ENCODE results near the gene PCDHA6.
"Not testable (repeated sequence)": the region's sequence is repeated elsewhere in the genome, so short reads cannot be mapped to it uniquely, and the experiment has no call there.

Gene PCDHA6

GRCh38 chr5:140801494-140801841, 26.3 kb upstream of the PCDHA6 start:
- DNase-seq (no peak), ATAC-seq (replicated peaks) (no peak)
- Mint-ChIP-seq H3K4me3 (no peak overlapping the region), H3K27ac (no peak overlapping the region), H3K27me3 (peaks cover 21 to 29% of the 10 kb centered on the region in 2 donors), H3K4me1 (ENCODE audit: low read depth in 2 of 2) (no peaks in the 10 kb centered on the region), H3K9me3 (peaks cover 0 to 6% of the 10 kb centered on the region in 2 donors), H3K36me3 (ENCODE audit: insufficient read depth) (peaks cover 3% of the 10 kb centered on the region)

GRCh38 chr5:140802381-140802780, 25.4 kb upstream of the PCDHA6 start:
- not testable (repeated sequence) for ATAC-seq (replicated peaks); H3K36me3 Mint-ChIP-seq (ENCODE audit: insufficient read depth); H3K4me3 Mint-ChIP-seq; H3K27ac Mint-ChIP-seq; H3K9me3 Mint-ChIP-seq; H3K4me1 Mint-ChIP-seq (ENCODE audit: low read depth in 2 of 2); DNase-seq
- peaks cover 25 to 29% of the 10 kb centered on the region in 2 donors for H3K27me3 Mint-ChIP-seq

- DNase-seq (no peak), ATAC-seq (replicated peaks) (no peak)
- H3K4me1 Mint-ChIP-seq (ENCODE audit: low read depth in 2 of 2) = no peaks in the 10 kb centered on the region
- peaks cover 0 to 6% of the 10 kb centered on the region in 2 donors for H3K9me3 Mint-ChIP-seq
- no peak overlapping the region for H3K27ac Mint-ChIP-seq
- H3K36me3 Mint-ChIP-seq (ENCODE audit: insufficient read depth) = peaks cover 3% of the 10 kb centered on the region
- no peak overlapping the region for H3K4me3 Mint-ChIP-seq
- peaks cover 25 to 29% of the 10 kb centered on the region in 2 donors for H3K27me3 Mint-ChIP-seq
These were observed 24.9 kb upstream of the PCDHA6 start for GRCh38 chr5:140802781-140803271.

- peaks cover 0 to 6% of the 10 kb centered on the region in 2 donors for H3K9me3 Mint-ChIP-seq
- ATAC-seq (replicated peaks) (no peak), DNase-seq (no peak)
- H3K27me3 Mint-ChIP-seq = peaks cover 22 to 25% of the 10 kb centered on the region in 2 donors
- peaks cover 3% of the 10 kb centered on the region for H3K36me3 Mint-ChIP-seq (ENCODE audit: insufficient read depth)
- H3K27ac Mint-ChIP-seq = no peak within 1 kb of the TSS
- H3K4me1 Mint-ChIP-seq (ENCODE audit: low read depth in 2 of 2) = no peaks in the 10 kb centered on the region
- H3K4me3 Mint-ChIP-seq = no peak within 1 kb of the TSS
These were observed 20.7 kb upstream of the PCDHA6 start, which contains the start of gene PCDHA4 for GRCh38 chr5:140806834-140807775. TSS of gene PCDHA4 (plus strand) at chr5:140807068.

- H3K4me3 Mint-ChIP-seq; H3K36me3 Mint-ChIP-seq (ENCODE audit: insufficient read depth); DNase-seq; H3K4me1 Mint-ChIP-seq (ENCODE audit: low read depth in 2 of 2); ATAC-seq (replicated peaks); H3K27ac Mint-ChIP-seq; H3K9me3 Mint-ChIP-seq: not testable (repeated sequence)
- peaks cover 25 to 26% of the 10 kb centered on the region in 2 donors for H3K27me3 Mint-ChIP-seq
These were observed 19.4 kb upstream of the PCDHA6 start for GRCh38 chr5:140808241-140808888.

- Mint-ChIP-seq H3K36me3 (ENCODE audit: insufficient read depth) (peaks cover 3% of the 10 kb centered on the region), H3K4me3 (no peak overlapping the region), H3K27me3 (peaks cover 24 to 25% of the 10 kb centered on the region in 2 donors), H3K4me1 (ENCODE audit: low read depth in 2 of 2) (no peaks in the 10 kb centered on the region), H3K27ac (no peak overlapping the region), H3K9me3 (peaks cover 0 to 6% of the 10 kb centered on the region in 2 donors)
- no peak for ATAC-seq (replicated peaks)
- DNase-seq = no peak
These were observed 18.9 kb upstream of the PCDHA6 start for GRCh38 chr5:140808889-140809291.

GRCh38 chr5:140821375-140822280, 6.1 kb upstream of the PCDHA6 start, which contains the start of gene PCDHA5:
TSS of gene PCDHA5 (plus strand) at chr5:140821613.
- H3K4me3 Mint-ChIP-seq = no peak within 1 kb of the TSS
- H3K27ac Mint-ChIP-seq = no peak within 1 kb of the TSS
- H3K36me3 Mint-ChIP-seq (ENCODE audit: insufficient read depth) = no peaks in the 10 kb centered on the region
- DNase-seq = no peak
- no peak for ATAC-seq (replicated peaks)
- peaks cover 8 to 18% of the 10 kb centered on the region in 2 donors for H3K27me3 Mint-ChIP-seq
- no peaks in the 10 kb centered on the region for H3K4me1 Mint-ChIP-seq (ENCODE audit: low read depth in 2 of 2)
- H3K9me3 Mint-ChIP-seq = no peaks in the 10 kb centered on the region

GRCh38 chr5:140822281-140822629, 5.5 kb upstream of the PCDHA6 start:
- no peaks in the 10 kb centered on the region for H3K36me3 Mint-ChIP-seq (ENCODE audit: insufficient read depth)
- H3K4me3 Mint-ChIP-seq = no peak overlapping the region
- H3K27me3 Mint-ChIP-seq = peaks cover 14 to 24% of the 10 kb centered on the region in 2 donors
- no peak for DNase-seq
- no peak overlapping the region for H3K27ac Mint-ChIP-seq
- ATAC-seq (replicated peaks) = no peak
- no peaks in the 10 kb centered on the region for H3K9me3 Mint-ChIP-seq
- no peaks in the 10 kb centered on the region for H3K4me1 Mint-ChIP-seq (ENCODE audit: low read depth in 2 of 2)

- H3K27ac Mint-ChIP-seq; H3K36me3 Mint-ChIP-seq (ENCODE audit: insufficient read depth); H3K9me3 Mint-ChIP-seq; H3K4me1 Mint-ChIP-seq (ENCODE audit: low read depth in 2 of 2); H3K4me3 Mint-ChIP-seq; ATAC-seq (replicated peaks); DNase-seq: not testable (repeated sequence)
- peaks cover 15 to 24% of the 10 kb centered on the region in 2 donors for H3K27me3 Mint-ChIP-seq
These were observed 4.8 kb upstream of the PCDHA6 start for GRCh38 chr5:140822969-140823368.

- Mint-ChIP-seq H3K9me3 (no peaks in the 10 kb centered on the region), H3K27ac (no peak overlapping the region), H3K36me3 (ENCODE audit: insufficient read depth) (no peaks in the 10 kb centered on the region), H3K4me1 (ENCODE audit: low read depth in 2 of 2) (no peaks in the 10 kb centered on the region), H3K4me3 (no peak overlapping the region), H3K27me3 (peaks cover 15 to 19% of the 10 kb centered on the region in 2 donors)
- ATAC-seq (replicated peaks) (no peak), DNase-seq (no peak)
These were observed 4.3 kb upstream of the PCDHA6 start for GRCh38 chr5:140823475-140823874.

GRCh38 chr5:140828362-140828737, 590 bp downstream of the PCDHA6 start:
- H3K36me3 Mint-ChIP-seq (ENCODE audit: insufficient read depth) = no peaks in the 10 kb centered on the region
- no peak for ATAC-seq (replicated peaks)
- no peaks in the 10 kb centered on the region for H3K4me1 Mint-ChIP-seq (ENCODE audit: low read depth in 2 of 2)
- no peak overlapping the region for H3K27ac Mint-ChIP-seq
- peaks cover 24 to 31% of the 10 kb centered on the region in 2 donors for H3K27me3 Mint-ChIP-seq
- no peaks in the 10 kb centered on the region for H3K9me3 Mint-ChIP-seq
- no peak for DNase-seq
- no peak overlapping the region for H3K4me3 Mint-ChIP-seq

- not testable (repeated sequence) for H3K27ac Mint-ChIP-seq; DNase-seq; ATAC-seq (replicated peaks); H3K36me3 Mint-ChIP-seq (ENCODE audit: insufficient read depth); H3K4me1 Mint-ChIP-seq (ENCODE audit: low read depth in 2 of 2); H3K9me3 Mint-ChIP-seq; H3K4me3 Mint-ChIP-seq
- H3K27me3 Mint-ChIP-seq = peaks cover 24 to 43% of the 10 kb centered on the region in 2 donors
These were observed 2.0 kb downstream of the PCDHA6 start for GRCh38 chr5:140829511-140830501.

All from effector memory CD8-positive, alpha-beta T cell (primary cell).